CD4-positive, alpha-beta memory T cell (primary cell): ENCODE results near the gene NR2F6. TPM values are rescaled to one million over a fixed set of nuclear protein-coding genes. Genes with fewer than 3 reads are reported as not detected.
A peak's percentile ranks its signal among the peaks of the same experiment; 100 is the strongest.
"Not testable (repeated sequence)": the region's sequence is repeated elsewhere in the genome, so short reads cannot be mapped to it uniquely, and the experiment has no call there.

ENCODE experiments used
- CTCF ChIA-PET: fragments of 350-600 bp; sonication (Branson Sonifier 250); formaldehyde crosslinking; loops from one replicate; lab custom pipeline; 2021; ENCODE audit warnings: inconsistent platforms; ENCODE audit not compliant: partially characterized antibody; lab: Charles Lee
- POLR2A ChIA-PET: fragments of 350-600 bp; sonication (Branson Sonifier 250); formaldehyde crosslinking; loops from one replicate; lab custom pipeline; 2021; ENCODE audit not compliant: partially characterized antibody; lab: Charles Lee
- DNase-seq, 5 donors: peaks; one replicate each; pipeline versions ENCODE4 v3.0.0 to v3.0.0-alpha.2; 2020 to 2022; ENCODE audit warnings: mixed read lengths in 1 of 5
- H3K27ac ChIP-seq: one replicate; pipeline ENCODE4 v1.7.0; 2013; ENCODE audit warnings: low read depth, low read length
- H3K27me3 ChIP-seq: 2 replicates; pipeline ENCODE4 v1.7.0; 2013; ENCODE audit warnings: mild to moderate bottlenecking, low read length, moderate library complexity; ENCODE audit not compliant: insufficient read depth
- H3K36me3 ChIP-seq: 2 replicates; pipeline ENCODE4 v1.7.0; 2013; ENCODE audit warnings: mild to moderate bottlenecking, low read length, moderate library complexity; ENCODE audit not compliant: insufficient read depth
- H3K4me1 ChIP-seq: 2 replicates; pipeline ENCODE4 v1.7.0; 2013; ENCODE audit warnings: mild to moderate bottlenecking, low read length, moderate library complexity; ENCODE audit not compliant: insufficient read depth
- H3K4me3 ChIP-seq, 2 donors: one replicate each; pipeline ENCODE4 v1.7.0; 2013; ENCODE audit warnings: low read length in 2 of 2, mild to moderate bottlenecking in 1 of 2
- H3K9me3 ChIP-seq, 2 donors: one replicate each; pipeline ENCODE4 v1.7.0; 2013; ENCODE audit warnings: low read length in 2 of 2, control low read depth in 1 of 2; ENCODE audit not compliant: control insufficient read depth in 1 of 2
- H3K27ac Mint-ChIP-seq, 7 donors: one replicate each; pipeline ENCODE4 v1.8.0; 2020 to 2021; ENCODE audit warnings: mixed read lengths in 7 of 7, mild to moderate bottlenecking in 6 of 7, inconsistent platforms in 3 of 7, moderate library complexity in 3 of 7
- H3K27me3 Mint-ChIP-seq, 2 donors: one replicate each; pipeline ENCODE4 v1.8.0; 2020 to 2021; ENCODE audit warnings: mixed read lengths in 2 of 2
- H3K36me3 Mint-ChIP-seq, 2 donors: one replicate each; pipeline ENCODE4 v1.8.0; 2020 to 2021; ENCODE audit warnings: mixed read lengths in 2 of 2, inconsistent platforms in 1 of 2, mild to moderate bottlenecking in 1 of 2
- H3K4me1 Mint-ChIP-seq, 4 donors: one replicate each; pipeline ENCODE4 v1.8.0; 2020 to 2021; ENCODE audit warnings: mixed read lengths in 4 of 4, mild to moderate bottlenecking in 1 of 4
- H3K4me3 Mint-ChIP-seq, 8 donors: one replicate each; pipeline ENCODE4 v1.8.0; 2020 to 2021; ENCODE audit warnings: mixed read lengths in 8 of 8, mild to moderate bottlenecking in 7 of 8, moderate library complexity in 6 of 8, inconsistent platforms in 3 of 8
- H3K9me3 Mint-ChIP-seq, 8 donors: one replicate each; pipeline ENCODE4 v1.8.0; 2020 to 2021; ENCODE audit warnings: mixed read lengths in 8 of 8, mild to moderate bottlenecking in 5 of 8, inconsistent platforms in 3 of 8, moderate library complexity in 1 of 8
- intact Hi-C: fragments of 100-400 bp; cut with micrococcal nuclease; formaldehyde crosslinking; loops from one replicate; pipeline ENCODE4 v1.15.1; 2023
- polyA plus RNA-seq, 2 donors: library from polyadenylated mRNA; unstranded; fragments of 300-500 nt; fragmentation: Illumina TruSeq; gene quantifications; one replicate each; pipeline ENCODE4 v1.2.3, GENCODE V29; 2021
- total RNA-seq, 2 experiments: library from RNA; stranded (reverse); gene quantifications; one replicate each; pipeline ENCODE4 v1.2.3, GENCODE V29; 2021

The NR2F6 gene
- total and polyA plus RNA-seq, 4 experiments from 2014 or later, result 1.2 to 7.1 (median 4.7) TPM

DNA sequence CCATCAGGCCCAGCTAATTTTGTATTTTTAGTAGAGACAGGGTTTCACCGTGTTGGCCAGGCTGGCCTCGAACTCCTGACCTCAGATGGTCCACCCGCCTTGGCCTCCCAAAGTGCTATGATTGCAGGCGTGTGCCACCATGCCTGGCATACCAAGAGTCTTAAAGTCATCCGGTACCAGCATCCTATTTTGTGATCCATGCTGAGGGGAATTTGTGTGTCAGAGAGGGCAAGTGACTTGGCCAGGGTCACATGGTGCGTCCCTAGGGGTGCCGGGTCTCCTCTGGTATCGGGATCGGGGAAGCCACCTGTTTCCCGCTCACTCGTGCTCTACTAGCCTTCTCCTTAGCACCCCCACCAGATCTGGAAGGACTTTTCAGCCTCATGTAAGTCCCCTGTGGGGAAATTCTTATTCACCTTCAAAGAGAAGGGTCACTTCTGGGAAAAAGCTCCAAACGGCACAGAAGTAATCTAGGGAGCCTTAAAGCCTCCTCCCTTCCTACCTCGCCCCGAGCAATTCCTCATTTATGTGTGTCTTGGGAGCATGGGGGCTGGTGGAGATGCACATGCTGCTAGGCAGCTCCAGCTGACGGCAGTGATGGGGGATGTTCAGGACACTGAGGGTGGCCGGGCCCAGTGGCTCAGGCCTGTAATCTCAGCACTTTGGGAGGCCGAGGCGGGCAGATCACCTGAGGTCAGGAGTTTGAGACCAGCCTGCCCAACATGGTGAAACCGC, 29.9 kb upstream of the NR2F6 start:
- peaks cover 30% of the 10 kb centered on the region for H3K36me3 ChIP-seq
- H3K9me3 Mint-ChIP-seq, result no peaks in the 10 kb centered on the region
- peak overlapping the region in 1 of 7 donors; percentile 66 for H3K27ac Mint-ChIP-seq
- DNase-seq, result no peak
- H3K4me3 Mint-ChIP-seq, result no peak overlapping the region
- no peaks in the 10 kb centered on the region for H3K9me3 ChIP-seq
- no peaks in the 10 kb centered on the region for H3K4me1 ChIP-seq
- H3K27me3 ChIP-seq, result no peaks in the 10 kb centered on the region
- ChIA-PET POLR2A (no interaction called here), CTCF (interaction anchor here (0.7 kb wide), 1 partner anchor 14 kb away, joined by 4 read pairs; no protein-coding TSS in a partner anchor)
- intact Hi-C loops, result no loop called here
- peaks cover 19 to 33% of the 10 kb centered on the region in 2 donors for H3K36me3 Mint-ChIP-seq
- no peaks in the 10 kb centered on the region for H3K4me1 Mint-ChIP-seq
- H3K4me3 ChIP-seq, result no peak overlapping the region
- H3K27ac ChIP-seq, result no peak overlapping the region
- no peaks in the 10 kb centered on the region for H3K27me3 Mint-ChIP-seq

DNA sequence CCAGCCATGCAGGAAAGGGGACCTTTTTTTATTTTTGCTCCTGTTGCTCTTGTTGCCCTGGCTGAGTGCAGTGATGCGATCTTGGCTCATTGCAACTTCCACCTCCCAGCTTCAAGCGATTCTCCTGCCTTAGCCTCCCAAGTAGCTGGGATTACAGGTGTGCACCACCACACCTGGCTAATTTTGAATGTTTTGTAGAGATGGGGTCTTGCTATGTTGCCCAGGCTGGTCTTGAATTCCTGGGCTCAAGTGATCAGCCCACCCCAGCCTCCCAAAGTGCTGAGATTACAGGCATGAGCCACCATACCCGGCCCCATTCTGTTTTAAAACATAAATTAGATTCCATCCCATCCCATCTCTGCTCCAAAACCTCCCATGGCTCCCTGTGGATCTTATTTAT, 29.2 kb upstream of the NR2F6 start:
- H3K9me3 ChIP-seq, intact Hi-C loops, H3K4me1 ChIP-seq, DNase-seq, POLR2A ChIA-PET, H3K27me3 Mint-ChIP-seq, H3K27ac ChIP-seq, H3K4me1 Mint-ChIP-seq, H3K27me3 ChIP-seq, H3K9me3 Mint-ChIP-seq, H3K4me3 Mint-ChIP-seq, H3K27ac Mint-ChIP-seq, H3K4me3 ChIP-seq, CTCF ChIA-PET: not testable (repeated sequence)
- peaks cover 23 to 39% of the 10 kb centered on the region in 2 donors for H3K36me3 Mint-ChIP-seq
- peaks cover 30% of the 10 kb centered on the region for H3K36me3 ChIP-seq

DNA sequence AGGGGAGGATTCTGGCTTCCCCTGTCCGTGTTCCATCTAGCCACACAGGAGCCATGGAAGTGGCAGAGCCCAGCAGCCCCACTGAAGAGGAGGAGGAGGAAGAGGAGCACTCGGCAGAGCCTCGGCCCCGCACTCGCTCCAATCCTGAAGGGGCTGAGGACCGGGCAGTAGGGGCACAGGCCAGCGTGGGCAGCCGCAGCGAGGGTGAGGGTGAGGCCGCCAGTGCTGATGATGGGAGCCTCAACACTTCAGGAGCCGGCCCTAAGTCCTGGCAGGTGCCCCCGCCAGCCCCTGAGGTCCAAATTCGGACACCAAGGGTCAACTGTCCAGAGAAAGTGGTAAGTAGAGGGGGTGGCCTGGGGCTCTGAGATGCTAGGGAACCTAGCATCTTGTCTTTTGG, 23.0 kb upstream of the NR2F6 start:
- CTCF ChIA-PET, result interaction anchor here (6.0 kb wide), 1 partner anchor 14 kb away, joined by 47 read pairs; the partner anchor contains the start of gene ANKLE1
- intact Hi-C loops, result loop anchor here (5.0 kb wide), 1 partner anchor 41 kb away; the partner anchor contains the start of gene OCEL1

DNA sequence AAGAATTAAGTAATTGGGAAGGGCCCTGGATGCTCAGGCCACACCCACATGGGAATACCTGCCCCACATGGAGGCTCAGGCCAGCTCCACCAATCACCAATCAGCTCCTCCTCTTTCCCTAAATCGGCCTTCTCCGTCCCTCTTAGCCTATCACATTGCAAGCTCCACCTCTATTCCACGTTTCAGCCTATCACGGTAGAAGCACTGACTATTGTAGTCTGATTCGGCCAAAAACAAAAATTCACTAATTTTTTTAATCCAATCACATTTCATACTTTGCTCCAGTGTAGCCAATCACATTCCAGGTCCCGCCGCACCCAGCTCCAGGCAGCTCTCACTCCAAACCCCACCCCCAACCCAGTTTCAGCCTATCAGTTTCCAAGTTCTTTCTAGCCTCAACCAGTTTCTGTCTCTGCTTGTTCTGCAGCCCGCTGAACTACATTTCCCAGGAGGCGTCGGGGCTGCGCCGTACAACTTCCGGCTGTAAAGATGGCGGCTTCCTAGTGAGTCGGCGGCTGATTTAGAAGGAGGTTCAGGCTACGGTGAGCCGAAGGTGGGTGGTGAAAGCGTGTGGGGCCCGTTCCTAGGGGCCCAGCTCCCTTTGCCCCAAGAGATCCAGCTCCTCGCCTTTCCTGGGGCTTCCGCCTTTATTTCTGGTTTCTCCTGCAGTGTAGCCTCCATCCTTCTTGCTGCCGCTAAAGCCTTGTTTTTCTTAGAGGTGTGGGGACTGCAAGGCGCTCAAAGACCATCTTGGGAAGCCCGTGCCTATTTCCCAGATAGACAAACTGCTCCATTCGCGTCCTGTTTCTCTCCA, 21.5 kb upstream of the NR2F6 start, which contains the start of gene BABAM1:
Gene BABAM1 (plus strand): TSS at position 469 of the 814 bp plus-strand sequence. CDS start 1,364 bp downstream, outside the sequence.
- POLR2A ChIA-PET, result interaction anchor here (0.6 to 3.4 kb wide), 22 partner anchors 13 to 551 kb away, joined by 3 to 39 read pairs (median 6); partner anchors contain the start of genes ABHD8, ANKLE1, DDA1 and HAUS8
- H3K27ac ChIP-seq, result peak within 1 kb of the TSS; percentile 73
- H3K4me1 ChIP-seq, result peaks cover 26% of the 10 kb centered on the region
- H3K4me3 ChIP-seq, result peak within 1 kb of the TSS; percentile 90 to 98
- intact Hi-C loops, result loop anchor here (1.0 to 5.0 kb wide), 8 partner anchors 25 to 192 kb away; partner anchors contain the start of genes DDA1, GTPBP3, HAUS8 and MRPL34
- H3K36me3 ChIP-seq, result peaks cover 11% of the 10 kb centered on the region
- Mint-ChIP-seq H3K27me3 (peaks cover 1 to 2% of the 10 kb centered on the region in 2 donors), H3K27ac (peak within 1 kb of the TSS; percentile 81 to 95 (median 89)), H3K36me3 (peaks cover 9 to 27% of the 10 kb centered on the region in 2 donors), H3K4me1 (peaks cover 12 to 34% (median 26%) of the 10 kb centered on the region in 4 donors), H3K4me3 (peak within 1 kb of the TSS; percentile 83 to 92 (median 88)), H3K9me3 (no peaks in the 10 kb centered on the region)
- CTCF ChIA-PET, result interaction anchor here (0.6 to 6.0 kb wide), 18 partner anchors 9 to 588 kb away, joined by 3 to 47 read pairs (median 4); partner anchors contain the start of genes ABHD8, ANKLE1 and USE1
- peak; percentile 97 to 99 (median 99) for DNase-seq
- H3K9me3 ChIP-seq, result no peaks in the 10 kb centered on the region
- H3K27me3 ChIP-seq, result no peaks in the 10 kb centered on the region

More for the DNA sequence above, 23.0 kb upstream of the NR2F6 start:
- Mint-ChIP-seq H3K36me3 (peaks cover 9 to 29% of the 10 kb centered on the region in 2 donors), H3K4me3 (peak overlapping the region in 6 of 8 donors; percentile 42 to 89 (median 51)), H3K27ac (no peak overlapping the region), H3K4me1 (peaks cover 12 to 30% (median 21%) of the 10 kb centered on the region in 4 donors), H3K9me3 (no peaks in the 10 kb centered on the region), H3K27me3 (peaks cover 1 to 2% of the 10 kb centered on the region in 2 donors)
- H3K27ac ChIP-seq, result no peak overlapping the region
- H3K4me1 ChIP-seq, result peaks cover 26% of the 10 kb centered on the region
- POLR2A ChIA-PET, result interaction anchor here (1.5 to 2.7 kb wide), 2 partner anchors 13 to 143 kb away, joined by 5 to 11 read pairs; partner anchors contain the start of gene ANKLE1
- no peaks in the 10 kb centered on the region for H3K27me3 ChIP-seq
- H3K36me3 ChIP-seq, result peaks cover 17% of the 10 kb centered on the region
- no peak overlapping the region for H3K4me3 ChIP-seq
- DNase-seq, result no peak
- no peaks in the 10 kb centered on the region for H3K9me3 ChIP-seq

DNA sequence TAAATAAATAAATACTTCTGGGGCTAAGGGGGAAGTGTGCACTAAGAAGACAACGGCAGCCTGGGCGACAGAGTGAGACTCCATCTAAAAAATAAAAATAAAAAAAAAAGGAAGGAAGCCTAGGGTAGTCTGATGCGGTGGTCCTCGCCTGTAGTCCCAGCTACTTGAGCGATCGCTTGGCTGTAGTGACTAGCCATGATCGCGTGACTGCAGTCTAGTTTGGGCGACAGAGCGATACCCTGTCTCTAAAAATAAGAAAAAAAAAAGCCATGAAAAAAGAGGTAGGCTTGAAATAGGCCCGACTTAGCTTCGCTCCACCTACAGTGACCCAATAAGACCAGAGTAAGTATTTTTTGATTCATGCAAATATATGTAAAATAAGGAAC, 20.9 kb upstream of the NR2F6 start:
- Mint-ChIP-seq H3K4me1 (peaks cover 12 to 34% (median 26%) of the 10 kb centered on the region in 4 donors), H3K4me3 (peak overlapping the region; percentile 83 to 92 (median 88)), H3K27me3 (peaks cover 1 to 2% of the 10 kb centered on the region in 2 donors), H3K27ac (peak overlapping the region; percentile 81 to 95 (median 89)), H3K36me3 (peaks cover 9 to 23% of the 10 kb centered on the region in 2 donors), H3K9me3 (no peaks in the 10 kb centered on the region)
- Histone ChIP-seq H3K27me3 (no peaks in the 10 kb centered on the region), H3K9me3 (no peaks in the 10 kb centered on the region), H3K4me1 (peaks cover 26% of the 10 kb centered on the region), H3K4me3 (no peak overlapping the region), H3K36me3 (peaks cover 11% of the 10 kb centered on the region), H3K27ac (no peak overlapping the region)
- intact Hi-C loops, result loop anchor here (2.0 to 5.0 kb wide), 2 partner anchors 39 to 70 kb away; partner anchors contain the start of genes GTPBP3 and OCEL1
- POLR2A ChIA-PET, result interaction anchor here (0.6 to 3.4 kb wide), 19 partner anchors 15 to 191 kb away, joined by 3 to 39 read pairs (median 6); partner anchors contain the start of genes ABHD8, ANKLE1, DDA1 and HAUS8
- CTCF ChIA-PET, result interaction anchor here (0.7 to 6.0 kb wide), 17 partner anchors 8 to 122 kb away, joined by 3 to 47 read pairs (median 4); partner anchors contain the start of genes ABHD8, ANKLE1 and USE1
- DNase-seq, result no peak

DNA sequence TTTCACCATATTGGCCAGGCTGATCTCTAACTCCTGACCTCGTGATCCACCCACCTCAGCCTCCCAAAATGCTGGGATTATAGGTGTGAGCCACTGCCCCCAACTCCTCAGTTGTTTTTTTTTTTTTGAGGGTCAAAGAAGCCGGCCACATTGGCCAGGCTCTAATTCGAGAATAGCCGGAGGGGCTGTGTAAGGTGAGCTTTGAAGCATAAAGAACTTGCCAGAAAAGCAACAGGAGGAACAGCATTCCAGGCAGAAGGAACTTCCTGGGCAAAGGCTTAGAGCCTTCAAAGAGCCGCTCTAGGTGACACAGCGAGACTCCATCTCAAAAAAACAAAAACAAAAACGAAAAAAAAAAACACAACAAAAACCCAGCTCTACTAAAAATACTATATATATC, 20.3 kb upstream of the NR2F6 start:
- intact Hi-C loops, result loop anchor here (2.0 to 5.0 kb wide), 2 partner anchors 39 to 71 kb away; partner anchors contain the start of genes GTPBP3 and OCEL1
- peak overlapping the region in 3 of 7 donors; percentile 23 to 48 (median 40) for H3K27ac Mint-ChIP-seq
- no peak overlapping the region for H3K4me3 ChIP-seq

More for the DNA sequence above, 20.3 kb upstream of the NR2F6 start:
- Mint-ChIP-seq H3K36me3 (peaks cover 4 to 18% of the 10 kb centered on the region in 2 donors), H3K27me3 (peaks cover 1 to 2% of the 10 kb centered on the region in 2 donors), H3K9me3 (no peaks in the 10 kb centered on the region), H3K4me1 (peaks cover 12 to 34% (median 27%) of the 10 kb centered on the region in 4 donors), H3K4me3 (peak overlapping the region in 1 of 8 donors; percentile 21)
- Histone ChIP-seq H3K4me1 (peaks cover 26% of the 10 kb centered on the region), H3K9me3 (no peaks in the 10 kb centered on the region), H3K27ac (no peak overlapping the region), H3K36me3 (peaks cover 5% of the 10 kb centered on the region), H3K27me3 (no peaks in the 10 kb centered on the region)
- ChIA-PET POLR2A (interaction anchor here (1.3 to 3.4 kb wide), 7 partner anchors 40 to 191 kb away, joined by 3 to 39 read pairs (median 11); partner anchors contain the start of genes DDA1, HAUS8, MYO9B and OCEL1), CTCF (interaction anchor here (0.9 to 6.0 kb wide), 8 partner anchors 11 to 82 kb away, joined by 3 to 47 read pairs (median 5); partner anchors contain the start of gene ANKLE1)
- DNase-seq, result no peak
